Measurements from ENCODE around the gene ECI1. TPM values are rescaled to one million over a fixed set of nuclear protein-coding genes. Genes with fewer than 3 reads are reported as not detected.

ECI1 gene
- total and polyA plus RNA-seq, 2 experiments from 2014 or later, result 71.4 to 156 TPM

GRCh38 chr16:2278956-2279800 lies 27.8 kb upstream of the ECI1 start:
- TF ChIP-seq EZH2phosphoT487 (IDR thresholded peaks at IDR 0.05; ENCODE audit: low read depth, severe bottlenecking, unreplicated experiment), result no peak
- TF ChIP-seq CTCF (IDR thresholded peaks at IDR 0.05; ENCODE audit: poor library complexity), result no peak
- no peak for TF ChIP-seq EZH2 (IDR thresholded peaks at IDR 0.05; ENCODE audit: borderline replicate concordance)
- DNase-seq (ENCODE audit: low spot score), result no peak
- Histone ChIP-seq H3K4me2 (no peak overlapping the region), H3K4me1 (ENCODE audit: insufficient read depth) (no peaks in the 10 kb centered on the region), H2AFZ (no peak overlapping the region), H3K36me3 (replicated peaks; ENCODE audit: insufficient read depth, low read depth) (no peaks in the 10 kb centered on the region), H3K27me3 (no peaks in the 10 kb centered on the region), H3K79me2 (no peaks in the 10 kb centered on the region), H3K4me3 (no peak overlapping the region), H3K9me3 (ENCODE audit: low read depth) (no peaks in the 10 kb centered on the region), H3K9me2 (replicated peaks; ENCODE audit: insufficient read depth) (no peaks in the 10 kb centered on the region), H3K27ac (no peak overlapping the region), H4K20me1 (ENCODE audit: insufficient read depth, poor library complexity, severe bottlenecking) (no peaks in the 10 kb centered on the region)
- WGBS (ENCODE audit: low lambda C conversion rate, missing lambda C conversion rate), result 87% methylated on average over 26 of the region's 26 CpGs

- no peak for DNase-seq (ENCODE audit: low spot score)
- Histone ChIP-seq H3K36me3 (replicated peaks; ENCODE audit: insufficient read depth, low read depth) (no peaks in the 10 kb centered on the region), H3K9me2 (replicated peaks; ENCODE audit: insufficient read depth) (no peaks in the 10 kb centered on the region), H3K9me3 (ENCODE audit: low read depth) (no peaks in the 10 kb centered on the region), H4K20me1 (ENCODE audit: insufficient read depth, poor library complexity, severe bottlenecking) (no peaks in the 10 kb centered on the region), H3K4me1 (ENCODE audit: insufficient read depth) (no peaks in the 10 kb centered on the region), H3K4me3 (no peak overlapping the region), H3K27me3 (no peaks in the 10 kb centered on the region), H3K79me2 (no peaks in the 10 kb centered on the region), H3K27ac (no peak overlapping the region), H2AFZ (no peak overlapping the region), H3K4me2 (no peak overlapping the region)
- TF ChIP-seq CTCF (IDR thresholded peaks at IDR 0.05; ENCODE audit: poor library complexity) (peak; percentile 6), EZH2phosphoT487 (IDR thresholded peaks at IDR 0.05; ENCODE audit: low read depth, severe bottlenecking, unreplicated experiment) (no peak)
- 67% methylated on average over 14 of the region's 14 CpGs for WGBS (ENCODE audit: low lambda C conversion rate, missing lambda C conversion rate)
Measured at GRCh38 chr16:2278272-2278608, 26.9 kb upstream of the ECI1 start.

GRCh38 chr16:2277466-2278271 lies 26.3 kb upstream of the ECI1 start:
- Histone ChIP-seq H3K9me2 (replicated peaks; ENCODE audit: insufficient read depth) (no peaks in the 10 kb centered on the region), H3K36me3 (replicated peaks; ENCODE audit: insufficient read depth, low read depth) (no peaks in the 10 kb centered on the region), H3K79me2 (no peaks in the 10 kb centered on the region), H3K27ac (no peak overlapping the region), H2AFZ (no peak overlapping the region), H3K27me3 (no peaks in the 10 kb centered on the region), H3K4me2 (no peak overlapping the region), H3K4me1 (ENCODE audit: insufficient read depth) (no peaks in the 10 kb centered on the region), H4K20me1 (ENCODE audit: insufficient read depth, poor library complexity, severe bottlenecking) (no peaks in the 10 kb centered on the region), H3K4me3 (no peak overlapping the region), H3K9me3 (ENCODE audit: low read depth) (no peaks in the 10 kb centered on the region)
- WGBS (ENCODE audit: low lambda C conversion rate, missing lambda C conversion rate), result 90% methylated on average over 23 of the region's 25 CpGs
- DNase-seq (ENCODE audit: low spot score), result no peak
- TF ChIP-seq EZH2 (IDR thresholded peaks at IDR 0.05; ENCODE audit: borderline replicate concordance), result no peak
- no peak for TF ChIP-seq CTCF (IDR thresholded peaks at IDR 0.05; ENCODE audit: poor library complexity)
- no peak for TF ChIP-seq EZH2phosphoT487 (IDR thresholded peaks at IDR 0.05; ENCODE audit: low read depth, severe bottlenecking, unreplicated experiment)

All from hepatocyte (in vitro differentiated cells).